HepG2 (cell line): Measurements from ENCODE around the gene RHBDD1. TPM values are rescaled to one million over a fixed set of nuclear protein-coding genes. Genes with fewer than 3 reads are reported as not detected.
A peak's percentile ranks its signal among the peaks of the same experiment; 100 is the strongest.

Source experiments
- CBX1 ChIP-seq: IDR thresholded peaks from one replicate; pipeline ENCODE4 v1.6.1; 2016; ENCODE audit warnings: antibody characterized with exemption, low read depth
- HDAC2 ChIP-seq: sonication (generic); formaldehyde crosslinking; IDR thresholded peaks from 2 replicates; pipeline ENCODE4 v1.4.0; 2020; ENCODE audit warnings: missing genetic modification reagents
- IKZF5 ChIP-seq: IDR thresholded peaks from 2 replicates; pipeline ENCODE4 v1.6.1; 2018; ENCODE audit warnings: missing genetic modification reagents, mild to moderate bottlenecking, missing compliant biosample characterization
- ISX ChIP-seq: sonication (generic); formaldehyde crosslinking; conservative IDR thresholded peaks from 2 replicates; pipeline ENCODE4 v1.5.0; 2020; ENCODE audit warnings: missing genetic modification reagents
- JUN ChIP-seq: sonication (generic); formaldehyde crosslinking; IDR thresholded peaks from 2 replicates; pipeline ENCODE4 v1.4.0; 2020; ENCODE audit warnings: mild to moderate bottlenecking, missing genetic modification reagents
- KAT2B ChIP-seq: fragments of 150-350 bp; IDR thresholded peaks from 2 replicates; pipeline ENCODE4 v1.6.1; 2014; ENCODE audit warnings: low read depth, low read length, borderline replicate concordance
- KAT7 ChIP-seq: IDR thresholded peaks from 2 replicates; pipeline ENCODE4 v1.6.1; 2018; ENCODE audit warnings: borderline replicate concordance, missing compliant biosample characterization
- KDM3A ChIP-seq: IDR thresholded peaks from 2 replicates; pipeline ENCODE4 v1.6.1; 2018; ENCODE audit warnings: low read depth, missing compliant biosample characterization
- MEIS2 ChIP-seq: sonication (generic); formaldehyde crosslinking; IDR thresholded peaks from 2 replicates; pipeline ENCODE4 v1.9.0; 2021; ENCODE audit warnings: mild to moderate bottlenecking, missing genetic modification reagents
- POLR2A ChIP-seq, 2 experiments: IDR thresholded peaks; 2 replicates each; pipeline ENCODE4 v1.6.1; 2011; ENCODE audit warnings: low read depth in 2 of 2, low read length in 2 of 2, mild to moderate bottlenecking in 1 of 2, moderate library complexity in 1 of 2; ENCODE audit not compliant: insufficient read depth in 1 of 2
- RAD51 ChIP-seq: fragments of 450-650 bp; IDR thresholded peaks from 2 replicates; pipeline ENCODE4 v1.6.1; 2016; ENCODE audit warnings: borderline replicate concordance
- RBAK ChIP-seq: sonication (generic); formaldehyde crosslinking; IDR thresholded peaks from 2 replicates; pipeline ENCODE4 v1.5.1; 2020; ENCODE audit warnings: mild to moderate bottlenecking, missing genetic modification reagents
- SP1 ChIP-seq, 2 experiments: fragments of 450-650 bp in 1 of 2; sonication (generic) in 1 of 2; formaldehyde crosslinking in 1 of 2; IDR thresholded peaks; 2 replicates each; pipeline versions ENCODE4 v1.4.0 to v1.6.1; 2016 to 2020; ENCODE audit warnings: missing genetic modification reagents in 1 of 2
- SP140L ChIP-seq: sonication (generic); formaldehyde crosslinking; IDR thresholded peaks from 2 replicates; pipeline ENCODE4 v1.4.0; 2020; ENCODE audit warnings: missing genetic modification reagents, borderline replicate concordance
- SRSF1 ChIP-seq: fragments of 200-400 bp; formaldehyde crosslinking; optimal IDR thresholded peaks from 2 replicates; pipeline ENCODE3; 2017; ENCODE audit warnings: mild to moderate bottlenecking, low read depth, low read length, moderate library complexity
- TCF12 ChIP-seq, 2 experiments: fragments of 450-650 bp in 1 of 2; sonication (generic) in 1 of 2; formaldehyde crosslinking in 1 of 2; IDR thresholded peaks; 2 replicates each; pipeline versions ENCODE4 v1.6.1 to v1.8.0; 2017 to 2022; ENCODE audit warnings: antibody characterized with exemption in 1 of 2, mild to moderate bottlenecking in 1 of 2, missing genetic modification reagents in 1 of 2, moderate library complexity in 1 of 2
- YY1 ChIP-seq: IDR thresholded peaks from 2 replicates; pipeline ENCODE4 v1.6.1; 2011; ENCODE audit warnings: low read length, low read depth, moderate library complexity, mild to moderate bottlenecking; ENCODE audit not compliant: insufficient read depth, insufficient replicate concordance
- ZC3H13 ChIP-seq: sonication (generic); formaldehyde crosslinking; IDR thresholded peaks from 2 replicates; pipeline ENCODE4 v1.8.1; 2023; ENCODE audit warnings: mild to moderate bottlenecking, missing genetic modification reagents, moderate library complexity
- ZNF207 ChIP-seq: fragments of 450-650 bp; IDR thresholded peaks from 2 replicates; pipeline ENCODE4 v1.6.1; 2016; ENCODE audit warnings: antibody characterized with exemption, borderline replicate concordance
- ZNF280D ChIP-seq: sonication (generic); formaldehyde crosslinking; IDR thresholded peaks from 2 replicates; pipeline ENCODE4 v1.5.1; 2020; ENCODE audit warnings: mild to moderate bottlenecking, missing genetic modification reagents
- ZNF543 ChIP-seq: sonication (generic); formaldehyde crosslinking; IDR thresholded peaks from 2 replicates; pipeline ENCODE4 v1.4.0; 2020; ENCODE audit warnings: mild to moderate bottlenecking, missing genetic modification reagents
- ZNF546 ChIP-seq: sonication (generic); formaldehyde crosslinking; conservative IDR thresholded peaks from 2 replicates; pipeline ENCODE4 v1.8.1; 2023; ENCODE audit warnings: mild to moderate bottlenecking, missing genetic modification reagents
- ZNF660 ChIP-seq: sonication (generic); formaldehyde crosslinking; IDR thresholded peaks from 2 replicates; pipeline ENCODE4 v1.5.1; 2020; ENCODE audit warnings: mild to moderate bottlenecking, low read depth, missing genetic modification reagents, borderline replicate concordance
- polyA plus RNA-seq, 8 experiments: library from polyadenylated mRNA; depleted of rRNA in 3 of 8; stranded (reverse) in 7 of 8; unstranded in 1 of 8; fragments of >200 nt; fragmentation: Illumina TruSeq in 4 of 8; extraction: Trizol in 4 of 8; gene quantifications; 2 replicates each; pipeline versions ENCODE4 v1.2.1 to v1.2.3, GENCODE V29; 2011 to 2016; ENCODE audit warnings: low read depth in 4 of 8, missing spikeins in 1 of 8, mixed read lengths in 1 of 8; ENCODE audit not compliant: insufficient read depth in 1 of 8
- total RNA-seq, 5 experiments: library from RNA; depleted of rRNA; stranded (reverse); fragments of >200 nt; fragmentation: Illumina TruSeq; extraction: Trizol; gene quantifications; 2 replicates each; pipeline ENCODE4 v1.2.3, GENCODE V29; 2016; ENCODE audit warnings: low read depth in 1 of 5
- TF ChIP-seq, protein P1 (sequence below), 2 experiments: sonication (generic) in 1 of 2; formaldehyde crosslinking in 1 of 2; IDR thresholded peaks; 2 replicates each; pipeline versions ENCODE4 v1.5.1 to v1.6.1; 2011 to 2020; ENCODE audit warnings: borderline replicate concordance in 1 of 2, low read depth in 1 of 2, low read length in 1 of 2, mild to moderate bottlenecking in 1 of 2, missing genetic modification reagents in 1 of 2, moderate library complexity in 1 of 2

The RHBDD1 gene
- total and polyA plus RNA-seq, 2 of the 13 experiments (the other 11 are each of a cell fraction or from before 2014, with no cell fraction given) = 8.2 to 9.5 TPM

DNA sequence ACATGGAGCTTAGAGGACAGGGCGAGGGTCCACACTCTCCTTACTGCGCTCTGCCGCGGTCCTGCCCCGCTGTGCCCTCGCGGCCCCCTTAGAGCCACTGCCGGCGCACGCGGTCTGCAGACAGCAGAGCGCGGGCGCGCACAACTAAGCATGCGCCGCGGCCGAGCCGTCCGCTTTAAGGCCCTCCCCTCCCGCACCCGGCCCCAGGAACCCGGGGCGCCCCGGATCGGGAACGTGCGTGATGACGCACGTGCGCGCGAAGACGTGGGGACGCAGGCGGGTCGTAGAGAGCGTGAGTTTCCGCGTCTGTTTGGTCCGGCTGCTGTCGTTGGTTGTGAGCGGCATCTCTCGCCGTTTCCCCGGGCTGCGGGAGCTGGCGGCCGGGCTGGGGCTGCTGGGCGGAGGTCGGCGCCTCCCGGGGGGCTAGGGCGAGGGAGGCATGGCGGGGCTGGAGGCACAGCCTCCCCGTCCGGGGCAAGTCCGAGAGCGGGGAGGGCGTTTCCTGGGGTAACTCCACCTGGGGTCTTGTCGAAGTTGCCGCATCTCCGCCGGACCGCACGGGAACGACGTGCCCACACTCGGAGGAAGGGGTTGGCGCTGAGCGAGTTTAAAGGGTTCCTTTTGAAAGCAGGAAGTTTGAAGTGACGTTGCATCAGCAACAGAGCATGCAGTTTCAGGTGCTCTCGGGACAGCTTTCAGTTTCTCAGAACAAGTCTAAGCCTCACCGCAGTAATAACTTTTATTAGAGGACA is at the start of gene RHBDD1 (continued):
- peak; percentile 64 for TF ChIP-seq ZNF280D (CRISPR knock-in tag)
- TF ChIP-seq ZNF546 = no peak
- TF ChIP-seq SP1 (IDR thresholded peaks at IDR 0.05) = no peak
- peak; percentile 30; the same call in 1 of the 2 replicates for TF ChIP-seq SP1 (CRISPR knock-in tag; IDR thresholded peaks at IDR 0.05)
- no peak for TF ChIP-seq MEIS2 (CRISPR knock-in tag)
- peak; percentile 41; the same call in 1 of the 2 replicates for TF ChIP-seq HDAC2 (CRISPR knock-in tag)
- TF ChIP-seq ISX (CRISPR knock-in tag) = no peak
- peak; percentile 77; the same call in 1 of the 2 replicates for TF ChIP-seq KDM3A (CRISPR knock-in tag)
- TF ChIP-seq ZNF207 = no peak
- TF ChIP-seq YY1 = peak; percentile 61
- no peak for TF ChIP-seq CBX1
- no peak for TF ChIP-seq KAT2B
- TF ChIP-seq ZNF543 (CRISPR knock-in tag) = no peak
- 0 out of 2 replicates have a peak, but pooled peaks have one; percentile 26 for TF ChIP-seq ZC3H13
- no peak for TF ChIP-seq TCF12 (IDR thresholded peaks at IDR 0.05)
- TF ChIP-seq TCF12 (CRISPR knock-in tag; IDR thresholded peaks at IDR 0.05) = no peak
- TF ChIP-seq SP140L (CRISPR knock-in tag) = no peak
- TF ChIP-seq, protein P1, sequence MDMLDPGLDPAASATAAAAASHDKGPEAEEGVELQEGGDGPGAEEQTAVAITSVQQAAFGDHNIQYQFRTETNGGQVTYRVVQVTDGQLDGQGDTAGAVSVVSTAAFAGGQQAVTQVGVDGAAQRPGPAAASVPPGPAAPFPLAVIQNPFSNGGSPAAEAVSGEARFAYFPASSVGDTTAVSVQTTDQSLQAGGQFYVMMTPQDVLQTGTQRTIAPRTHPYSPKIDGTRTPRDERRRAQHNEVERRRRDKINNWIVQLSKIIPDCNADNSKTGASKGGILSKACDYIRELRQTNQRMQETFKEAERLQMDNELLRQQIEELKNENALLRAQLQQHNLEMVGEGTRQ (IDR thresholded peaks at IDR 0.05; ENCODE audit: low read depth, low read length) = no peak
- TF ChIP-seq, protein P1 (CRISPR knock-in tag; IDR thresholded peaks at IDR 0.05; ENCODE audit: borderline replicate concordance) = peak; percentile 48; the same call in 1 of the 2 replicates
- TF ChIP-seq IKZF5 = no peak
- no peak for TF ChIP-seq SRSF1
- no peak for TF ChIP-seq RBAK (CRISPR knock-in tag)
- no peak for TF ChIP-seq ZNF660 (CRISPR knock-in tag)
- TF ChIP-seq POLR2A (IDR thresholded peaks at IDR 0.05; ENCODE audit: insufficient read depth in 1 of 2, low read depth in 2 of 2, low read length in 2 of 2) = peak; percentile 63 to 77
- TF ChIP-seq KAT7 (CRISPR knock-in tag) = peak; percentile 92; the same call in 1 of the 2 replicates
- TF ChIP-seq JUN (CRISPR knock-in tag) = peak; percentile 52; the same call in 1 of the 2 replicates
- no peak for TF ChIP-seq RAD51
